Ishikawa (cell line): ENCODE data around the gene CEP128.

Experiments
- CEBPB ChIP-seq: IDR thresholded peaks from 2 replicates; pipeline ENCODE4 v1.6.1; 2012
- CREB1 ChIP-seq: IDR thresholded peaks from 2 replicates; pipeline ENCODE4 v1.6.1; 2012; ENCODE audit warnings: low read depth
- EGR1 ChIP-seq: IDR thresholded peaks from 2 replicates; pipeline ENCODE4 v1.6.1; 2012
- EP300 ChIP-seq: IDR thresholded peaks from 2 replicates; pipeline ENCODE4 v1.6.1; 2012; ENCODE audit warnings: borderline replicate concordance
- FOXM1 ChIP-seq: IDR thresholded peaks from 2 replicates; pipeline ENCODE4 v1.6.1; 2012; ENCODE audit warnings: low read depth, borderline replicate concordance
- NFIC ChIP-seq: IDR thresholded peaks from 2 replicates; pipeline ENCODE4 v1.6.1; 2012
- RAD21 ChIP-seq: IDR thresholded peaks from 2 replicates; pipeline ENCODE4 v1.6.1; 2012; ENCODE audit warnings: low read depth
- REST ChIP-seq: IDR thresholded peaks from 2 replicates; pipeline ENCODE4 v1.6.1; 2012; ENCODE audit warnings: low read depth, mild to moderate bottlenecking
- TAF1 ChIP-seq: IDR thresholded peaks from 2 replicates; pipeline ENCODE4 v1.6.1; 2012; ENCODE audit warnings: low read depth, mild to moderate bottlenecking
- TCF12 ChIP-seq: IDR thresholded peaks from 2 replicates; pipeline ENCODE4 v1.6.1; 2012; ENCODE audit warnings: low read depth
- TEAD4 ChIP-seq: IDR thresholded peaks from 2 replicates; pipeline ENCODE4 v1.6.1; 2012
- USF1 ChIP-seq: IDR thresholded peaks from 2 replicates; pipeline ENCODE4 v1.6.1; 2012
- YY1 ChIP-seq: IDR thresholded peaks from 2 replicates; pipeline ENCODE4 v1.6.1; 2012; ENCODE audit warnings: low read depth
- ZBTB7A ChIP-seq: IDR thresholded peaks from 2 replicates; pipeline ENCODE4 v1.6.1; 2012; ENCODE audit warnings: low read depth
- TF ChIP-seq, protein P1 (sequence below): IDR thresholded peaks from 2 replicates; pipeline ENCODE4 v1.6.1; 2012

CEP128 gene

GRCh38 chr14:80839743-80840142 lies 101.8 kb downstream of the CEP128 start:
- TF ChIP-seq YY1 (no peak), FOXM1 (no peak), REST (no peak), EP300 (no peak), NFIC (no peak), EGR1 (no peak), CREB1 (no peak), TAF1 (no peak), USF1 (no peak), CEBPB (no peak), RAD21 (no peak), ZBTB7A (no peak), TEAD4 (no peak), TCF12 (no peak)
- TF ChIP-seq, protein P1, sequence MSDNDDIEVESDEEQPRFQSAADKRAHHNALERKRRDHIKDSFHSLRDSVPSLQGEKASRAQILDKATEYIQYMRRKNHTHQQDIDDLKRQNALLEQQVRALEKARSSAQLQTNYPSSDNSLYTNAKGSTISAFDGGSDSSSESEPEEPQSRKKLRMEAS: no peak

- TF ChIP-seq CREB1 (no peak), TCF12 (no peak), YY1 (no peak), TEAD4 (no peak), CEBPB (no peak), EGR1 (no peak), TAF1 (no peak), FOXM1 (no peak), REST (no peak), RAD21 (no peak), USF1 (no peak), NFIC (no peak), EP300 (no peak), ZBTB7A (no peak)
- TF ChIP-seq, protein P1: no peak
Observed at GRCh38 chr14:80809663-80810062, 131.9 kb downstream of the CEP128 start.

DNA sequence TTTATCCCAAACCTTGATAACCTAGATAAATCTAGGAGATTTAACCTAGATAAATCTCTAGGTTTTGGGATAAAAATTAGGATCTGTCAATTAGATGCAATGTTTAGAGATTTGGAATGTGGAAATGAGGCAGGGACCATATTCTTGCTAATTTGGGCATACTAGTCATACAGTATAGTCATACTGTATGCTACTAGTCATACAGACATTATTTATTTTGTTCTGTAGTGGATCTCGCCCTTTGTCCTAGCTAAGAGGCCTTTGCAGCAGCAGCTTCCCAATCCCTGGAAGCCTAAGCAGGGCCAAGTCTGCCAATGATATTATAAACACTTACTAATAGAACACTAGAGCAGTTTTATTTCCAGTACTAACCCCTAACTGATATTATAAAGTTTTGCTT lies 136.4 kb downstream of the CEP128 start:
- no peak for TF ChIP-seq RAD21

DNA sequence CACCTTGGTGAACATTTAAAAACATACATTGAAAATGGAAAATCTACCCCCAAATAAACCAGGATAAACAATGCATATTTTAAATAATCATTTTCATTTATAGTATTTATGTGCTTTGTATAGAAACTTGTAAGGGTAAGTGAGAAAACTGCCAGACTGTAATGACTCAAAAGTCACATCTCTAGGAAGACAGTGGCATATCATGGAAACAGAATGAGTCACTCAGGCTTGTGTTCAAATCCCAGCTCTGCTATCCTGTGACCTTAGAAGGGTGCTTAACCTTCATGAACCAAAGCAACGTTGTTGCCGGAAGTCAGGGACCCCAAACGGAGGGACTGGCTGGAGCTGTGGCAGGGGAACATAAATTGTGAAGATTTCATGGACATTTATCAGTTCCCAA lies 142.7 kb downstream of the CEP128 start:
- TF ChIP-seq TAF1 (no peak), ZBTB7A (no peak), YY1 (no peak), CEBPB (no peak), EGR1 (no peak), CREB1 (no peak), EP300 (no peak), RAD21 (no peak), REST (no peak), NFIC (no peak), USF1 (no peak), FOXM1 (no peak), TEAD4 (no peak)
- TF ChIP-seq, protein P1: no peak
